B cell (primary cell): ENCODE results near the gene MAP7D1. TPM values are rescaled to one million over a fixed set of nuclear protein-coding genes. Genes with fewer than 3 reads are reported as not detected.

Experiments
- ATAC-seq: fragments of 200-7000 bp; cut with Tn5 transposase; one replicate; pipeline ENCODE4 v1.10.0; 2021; ENCODE audit warnings: low read depth, mild to moderate bottlenecking, moderate number of reproducible peaks, moderate library complexity
- CTCF ChIA-PET: fragments of 350-600 bp; sonication (Branson Sonifier 250); formaldehyde crosslinking; loops from one replicate; lab custom pipeline; 2021; ENCODE audit warnings: antibody characterized with exemption, inconsistent platforms; lab: Charles Lee
- POLR2A ChIA-PET: fragments of 350-600 bp; sonication (Branson Sonifier 250); formaldehyde crosslinking; loops from one replicate; lab custom pipeline; 2021; ENCODE audit warnings: antibody characterized with exemption; lab: Charles Lee
- DNase-seq: peaks from one replicate; pipeline ENCODE4 v3.0.0; 2013
- H2AFZ ChIP-seq: 2 replicates; pipeline ENCODE4 v1.6.1; 2012; ENCODE audit warnings: mild to moderate bottlenecking, low read depth, low read length; ENCODE audit not compliant: insufficient read depth, poor library complexity, severe bottlenecking
- H3K27ac ChIP-seq, 2 donors: 1 replicate in 1 of 2; 2 replicates in 1 of 2; pipeline ENCODE4 v1.5.1; 2012 to 2013; ENCODE audit warnings: low read length in 2 of 2, mild to moderate bottlenecking in 2 of 2, moderate library complexity in 1 of 2
- H3K27me3 ChIP-seq, 4 experiments: fragments of 200-600 bp in 1 of 4; sonication (generic) in 1 of 4; replicated peaks in 1 of 4; 1 replicate in 2 of 4; 2 replicates in 2 of 4; pipeline versions ENCODE4 v1.6.1 to v1.7.0; 2013 to 2016; ENCODE audit warnings: low read length in 3 of 4, mild to moderate bottlenecking in 2 of 4, mixed read lengths in 1 of 4, moderate library complexity in 1 of 4; ENCODE audit not compliant: insufficient read depth in 4 of 4, control insufficient read depth in 3 of 4; ENCODE audit errors: control extremely low read depth in 1 of 4
- H3K36me3 ChIP-seq, 2 experiments: replicated peaks in 1 of 2; 1 replicate in 1 of 2; 2 replicates in 1 of 2; pipeline versions ENCODE4 v1.6.1 to v1.7.1; 2013; ENCODE audit warnings: low read length in 1 of 2; ENCODE audit not compliant: insufficient read depth in 2 of 2, control insufficient read depth in 1 of 2; ENCODE audit errors: control extremely low read depth in 1 of 2, extremely low read depth in 1 of 2
- H3K4me1 ChIP-seq, 2 donors: fragments of 200-600 bp in 1 of 2; sonication (generic) in 1 of 2; 1 replicate in 1 of 2; 2 replicates in 1 of 2; pipeline versions ENCODE4 v1.5.1 to v1.6.1; 2013 to 2017; ENCODE audit warnings: low read length in 2 of 2; ENCODE audit not compliant: control insufficient read depth in 2 of 2, insufficient read depth in 2 of 2
- H3K4me2 ChIP-seq: replicated peaks from 2 replicates; pipeline ENCODE3; 2012; ENCODE audit warnings: mild to moderate bottlenecking, low read depth, low read length; ENCODE audit not compliant: poor library complexity, severe bottlenecking
- H3K4me3 ChIP-seq, 5 experiments: fragments of 200-600 bp in 1 of 5; sonication (generic) in 1 of 5; 1 replicate in 3 of 5; 2 replicates in 2 of 5; pipeline versions ENCODE4 v1.5.1 to v1.7.0; 2011 to 2016; ENCODE audit warnings: low read length in 4 of 5, mild to moderate bottlenecking in 4 of 5, low read depth in 2 of 5, control low read depth in 1 of 5, moderate library complexity in 1 of 5; ENCODE audit not compliant: insufficient read depth in 1 of 5; ENCODE audit errors: control extremely low read depth in 1 of 5, extremely low read depth in 1 of 5
- H3K79me2 ChIP-seq: fragments of 200-600 bp; sonication (generic); one replicate; pipeline ENCODE4 v1.6.0; 2016; ENCODE audit warnings: low read length; ENCODE audit not compliant: control insufficient read depth, insufficient read depth
- H3K9ac ChIP-seq: fragments of 200-600 bp; sonication (generic); 2 replicates; pipeline ENCODE4 v1.6.1; 2017; ENCODE audit warnings: mild to moderate bottlenecking, low read length, moderate library complexity
- H3K9me3 ChIP-seq, 3 donors: one replicate each; pipeline versions ENCODE4 v1.6.1 to v1.7.1; 2013; ENCODE audit warnings: low read length in 2 of 3; ENCODE audit not compliant: control insufficient read depth in 2 of 3, insufficient read depth in 1 of 3; ENCODE audit errors: control extremely low read depth in 1 of 3
- H4K20me1 ChIP-seq: 2 replicates; pipeline ENCODE4 v1.6.0; 2012; ENCODE audit warnings: mild to moderate bottlenecking, low read length; ENCODE audit not compliant: insufficient read depth, control insufficient read depth, poor library complexity, severe bottlenecking
- H3K27ac Mint-ChIP-seq: one replicate; pipeline ENCODE4 v1.8.0; 2021; ENCODE audit warnings: mixed read lengths
- H3K27me3 Mint-ChIP-seq: one replicate; pipeline ENCODE4 v1.8.0; 2021; ENCODE audit warnings: mixed read lengths
- H3K4me1 Mint-ChIP-seq: one replicate; pipeline ENCODE4 v1.8.0; 2021; ENCODE audit warnings: mixed read lengths
- H3K4me3 Mint-ChIP-seq: one replicate; pipeline ENCODE4 v1.8.0; 2021; ENCODE audit warnings: mixed read lengths
- H3K9me3 Mint-ChIP-seq: one replicate; pipeline ENCODE4 v1.8.0; 2022; ENCODE audit warnings: mixed read lengths; ENCODE audit not compliant: insufficient read depth
- CTCF ChIP-seq: fragments of 200-600 bp; IDR thresholded peaks from one replicate; pipeline ENCODE4 v1.8.0; 2022; ENCODE audit warnings: antibody characterized with exemption, mild to moderate bottlenecking
- EZH2 ChIP-seq: IDR thresholded peaks from 2 replicates; pipeline ENCODE4 v1.6.1; 2012; ENCODE audit warnings: borderline replicate concordance, low read depth, mild to moderate bottlenecking, moderate library complexity, low read length; ENCODE audit not compliant: insufficient read depth, poor library complexity, severe bottlenecking
- WGBS: methylation state at CpG from one replicate; pipeline ENCODE4 v1.1.5; 2013; ENCODE audit warnings: missing lambda C conversion rate; ENCODE audit not compliant: insufficient coverage; 5-methylcytosine and 5-hydroxymethylcytosine counted together
- intact Hi-C: fragments of 100-400 bp; cut with micrococcal nuclease; formaldehyde crosslinking; loops from one replicate; pipeline ENCODE4 v1.10.0; 2022
- polyA plus RNA-seq: library from polyadenylated mRNA; depleted of rRNA; stranded (reverse); fragments of >200 nt; gene quantifications from 2 replicates; pipeline ENCODE4 v1.2.3, GENCODE V29; 2012
- total RNA-seq, 2 donors: library from RNA; stranded (reverse); fragments of 120-200 nt in 1 of 2; gene quantifications; 1 replicate in 1 of 2; 2 replicates in 1 of 2; pipeline versions ENCODE4 v1.2.3 to v1.2.4, GENCODE V29; 2013 to 2022

The MAP7D1 gene
- total and polyA plus RNA-seq, 2 donors (not counting 1 experiment from before 2014, with no cell fraction given): 44.2 to 65.2 TPM

GRCh38 chr1:36126005-36126716 lies 29.8 kb upstream of the MAP7D1 start:
- Histone ChIP-seq H3K9me3 (no peaks in the 10 kb centered on the region), H3K36me3 (no peaks in the 10 kb centered on the region), H3K4me2 (no peak overlapping the region), H3K27me3 (peaks cover 0 to 22% (median 2%) of the 10 kb centered on the region in 4 experiments), H4K20me1 (no peaks in the 10 kb centered on the region), H3K79me2 (no peaks in the 10 kb centered on the region), H2AFZ (no peak overlapping the region), H3K4me3 (no peak overlapping the region), H3K27ac (no peak overlapping the region), H3K4me1 (peaks cover 28% of the 10 kb centered on the region in 2 donors), H3K9ac (no peak overlapping the region)
- no peak for TF ChIP-seq EZH2
- no peak for TF ChIP-seq CTCF
- Mint-ChIP-seq H3K27ac (no peak overlapping the region), H3K4me3 (peak overlapping the region; percentile 71), H3K27me3 (peaks cover 8% of the 10 kb centered on the region), H3K9me3 (no peaks in the 10 kb centered on the region), H3K4me1 (peaks cover 32% of the 10 kb centered on the region)
- DNase-seq (no peak), ATAC-seq (no peak)
- intact Hi-C loops: no loop called here
- POLR2A ChIA-PET: no interaction called here
- 95% methylated on average over 21 of the region's 21 CpGs for WGBS
- CTCF ChIA-PET: no interaction called here

- WGBS: 74% methylated on average over 4 of the region's 7 CpGs
- TF ChIP-seq EZH2: no peak
- no peak for TF ChIP-seq CTCF
Observed at GRCh38 chr1:36126797-36127500, 29.0 kb upstream of the MAP7D1 start.

More at GRCh38 chr1:36126797-36127500, 29.0 kb upstream of the MAP7D1 start:
- Mint-ChIP-seq H3K9me3 (no peaks in the 10 kb centered on the region), H3K27ac (no peak overlapping the region), H3K4me3 (no peak overlapping the region), H3K4me1 (peaks cover 32% of the 10 kb centered on the region), H3K27me3 (peaks cover 8% of the 10 kb centered on the region)
- no peaks in the 10 kb centered on the region for H3K36me3 ChIP-seq
- H2AFZ ChIP-seq: no peak overlapping the region
- DNase-seq (no peak), ATAC-seq (no peak)
- ChIA-PET CTCF (no interaction called here), POLR2A (no interaction called here)
- no peak overlapping the region for H3K4me3 ChIP-seq
- intact Hi-C loops: no loop called here
- H3K4me1 ChIP-seq: peaks cover 28% of the 10 kb centered on the region in 2 donors
- H3K27ac ChIP-seq: no peak overlapping the region
- H3K9ac ChIP-seq: no peak overlapping the region
- H3K27me3 ChIP-seq: peaks cover 0 to 22% (median 2%) of the 10 kb centered on the region in 4 experiments
- no peak overlapping the region for H3K4me2 ChIP-seq
- no peaks in the 10 kb centered on the region for H3K79me2 ChIP-seq
- H4K20me1 ChIP-seq: no peaks in the 10 kb centered on the region
- H3K9me3 ChIP-seq: no peaks in the 10 kb centered on the region
